ENCODE data around the gene PPP2R2D.

- TF ChIP-seq CTCF (IDR thresholded peaks at IDR 0.05) (no peak), POLR2AphosphoS5 (IDR thresholded peaks at IDR 0.05) (no peak), POLR2A (IDR thresholded peaks at IDR 0.05; ENCODE audit: low read depth) (no peak)
Measured at GRCh38 chr10:132002004-132002403, 101.2 kb downstream of the PPP2R2D start.
